AG04450 (cell line): Measurements from ENCODE around the gene SLC4A1. TPM values are rescaled to one million over a fixed set of nuclear protein-coding genes. Genes with fewer than 3 reads are reported as not detected.

ENCODE experiments used
- CTCF ChIA-PET: fragments of 300-600, 350-600 bp; formaldehyde crosslinking; extraction: SDS; loops from one replicate; lab custom pipeline; 2022; ENCODE audit warnings: antibody characterized with exemption, inconsistent platforms; lab: Charles Lee
- POLR2A ChIA-PET: fragments of 350-600 bp; formaldehyde crosslinking; extraction: SDS; loops from one replicate; lab custom pipeline; 2021; ENCODE audit warnings: antibody characterized with exemption, inconsistent platforms; lab: Yijun Ruan, JAX
- DNase-seq: peaks from one replicate; pipeline ENCODE4 v3.0.0-alpha.2; 2011; ENCODE audit warnings: low read depth, low spot score
- H3K27ac ChIP-seq: one replicate; pipeline ENCODE4 v1.5.1; 2012; ENCODE audit warnings: low read depth, low read length, control low read depth
- H3K27me3 ChIP-seq: one replicate; pipeline ENCODE4 v1.6.0; 2012; ENCODE audit warnings: low read length; ENCODE audit not compliant: control insufficient read depth, insufficient read depth
- H3K4me3 ChIP-seq: 2 replicates; pipeline ENCODE4 v1.5.1; 2011; ENCODE audit warnings: mild to moderate bottlenecking, low read depth, low read length, control low read depth
- H3K9me3 ChIP-seq: 2 replicates; pipeline ENCODE4 v1.5.1; 2012; ENCODE audit warnings: low read length; ENCODE audit not compliant: control insufficient read depth, insufficient read depth
- polyA plus RNA-seq: library from polyadenylated mRNA; depleted of rRNA; stranded (reverse); fragments of >200 nt; gene quantifications from 2 replicates; pipeline ENCODE4 v1.2.3, GENCODE V29; 2011
- TF ChIP-seq, protein P1 (sequence below): IDR thresholded peaks from 2 replicates; pipeline ENCODE4 v1.5.1; 2011; ENCODE audit warnings: low read depth, low read length, control low read depth, inconsistent platforms

The SLC4A1 gene
- polyA plus RNA-seq, 1 experiment, result not detected

DNA sequence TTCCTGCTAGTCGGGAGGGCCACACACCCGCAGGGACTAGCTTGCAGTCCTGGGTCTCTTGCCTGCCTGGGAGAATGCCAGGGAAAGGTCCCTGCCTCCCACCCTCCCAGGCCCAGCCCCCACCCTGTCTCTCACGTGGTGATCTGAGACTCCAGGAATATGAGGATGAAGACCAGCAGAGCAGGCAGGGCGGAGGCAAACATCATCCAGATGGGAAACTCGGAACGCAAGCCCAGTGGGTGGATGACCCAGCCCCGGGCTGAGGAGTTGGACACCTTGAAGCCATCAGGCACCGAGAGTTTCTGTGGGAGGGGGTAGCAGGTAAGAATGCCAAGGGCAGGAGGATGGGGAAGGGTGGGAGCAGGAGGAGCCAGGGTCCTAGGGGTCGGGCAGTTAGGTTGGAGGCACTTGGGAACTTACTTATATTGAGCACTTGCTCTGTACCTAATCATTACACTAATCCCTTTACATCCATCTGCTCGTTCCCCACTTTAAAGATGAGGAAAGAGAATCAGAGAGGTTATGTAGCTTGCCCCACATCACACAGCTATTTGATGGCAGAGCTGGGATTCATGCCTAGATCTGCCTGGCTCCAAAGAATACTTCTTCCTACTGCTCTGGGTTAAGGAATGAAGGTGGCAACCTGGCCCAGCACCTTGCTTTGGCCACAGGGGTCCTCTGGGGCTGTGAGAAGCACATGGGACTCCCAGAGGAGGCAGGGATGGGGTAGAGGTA lies 13.4 kb downstream of the SLC4A1 start:
- H3K27ac ChIP-seq, result no peak overlapping the region
- H3K27me3 ChIP-seq, result peaks cover 17% of the 10 kb centered on the region
- TF ChIP-seq, protein P1, sequence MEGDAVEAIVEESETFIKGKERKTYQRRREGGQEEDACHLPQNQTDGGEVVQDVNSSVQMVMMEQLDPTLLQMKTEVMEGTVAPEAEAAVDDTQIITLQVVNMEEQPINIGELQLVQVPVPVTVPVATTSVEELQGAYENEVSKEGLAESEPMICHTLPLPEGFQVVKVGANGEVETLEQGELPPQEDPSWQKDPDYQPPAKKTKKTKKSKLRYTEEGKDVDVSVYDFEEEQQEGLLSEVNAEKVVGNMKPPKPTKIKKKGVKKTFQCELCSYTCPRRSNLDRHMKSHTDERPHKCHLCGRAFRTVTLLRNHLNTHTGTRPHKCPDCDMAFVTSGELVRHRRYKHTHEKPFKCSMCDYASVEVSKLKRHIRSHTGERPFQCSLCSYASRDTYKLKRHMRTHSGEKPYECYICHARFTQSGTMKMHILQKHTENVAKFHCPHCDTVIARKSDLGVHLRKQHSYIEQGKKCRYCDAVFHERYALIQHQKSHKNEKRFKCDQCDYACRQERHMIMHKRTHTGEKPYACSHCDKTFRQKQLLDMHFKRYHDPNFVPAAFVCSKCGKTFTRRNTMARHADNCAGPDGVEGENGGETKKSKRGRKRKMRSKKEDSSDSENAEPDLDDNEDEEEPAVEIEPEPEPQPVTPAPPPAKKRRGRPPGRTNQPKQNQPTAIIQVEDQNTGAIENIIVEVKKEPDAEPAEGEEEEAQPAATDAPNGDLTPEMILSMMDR, result no peak
- no peaks in the 10 kb centered on the region; the same call in 1 of the 2 replicates for H3K9me3 ChIP-seq
- POLR2A ChIA-PET, result no interaction called here
- CTCF ChIA-PET, result no interaction called here
- DNase-seq, result no peak
- no peak overlapping the region for H3K4me3 ChIP-seq

DNA sequence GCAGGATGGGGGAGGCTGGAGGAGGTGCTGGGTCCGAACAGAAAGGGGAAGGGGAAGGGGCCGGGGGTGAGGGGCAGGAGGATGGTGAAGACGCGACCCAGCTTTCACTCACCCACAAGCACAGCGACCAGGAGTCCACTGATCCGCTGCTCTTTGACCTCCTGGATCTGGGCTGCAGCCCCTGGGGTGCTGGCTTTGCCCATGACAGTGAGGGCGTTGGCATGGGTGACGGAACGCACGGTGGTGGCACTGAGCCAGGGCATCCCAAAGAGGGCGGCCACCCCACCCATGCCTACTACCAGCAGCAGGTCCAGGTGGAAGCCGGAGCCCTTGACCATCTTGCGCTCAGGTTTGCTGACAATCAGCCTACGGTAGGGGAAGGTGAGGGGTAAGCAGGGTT lies 14.9 kb downstream of the SLC4A1 start:
- Histone ChIP-seq H3K9me3 (no peaks in the 10 kb centered on the region), H3K27me3 (peaks cover 12% of the 10 kb centered on the region), H3K27ac (no peak overlapping the region), H3K4me3 (no peak overlapping the region)
- ChIA-PET CTCF (no interaction called here), POLR2A (no interaction called here)
- DNase-seq, result no peak
- TF ChIP-seq, protein P1, result no peak

DNA sequence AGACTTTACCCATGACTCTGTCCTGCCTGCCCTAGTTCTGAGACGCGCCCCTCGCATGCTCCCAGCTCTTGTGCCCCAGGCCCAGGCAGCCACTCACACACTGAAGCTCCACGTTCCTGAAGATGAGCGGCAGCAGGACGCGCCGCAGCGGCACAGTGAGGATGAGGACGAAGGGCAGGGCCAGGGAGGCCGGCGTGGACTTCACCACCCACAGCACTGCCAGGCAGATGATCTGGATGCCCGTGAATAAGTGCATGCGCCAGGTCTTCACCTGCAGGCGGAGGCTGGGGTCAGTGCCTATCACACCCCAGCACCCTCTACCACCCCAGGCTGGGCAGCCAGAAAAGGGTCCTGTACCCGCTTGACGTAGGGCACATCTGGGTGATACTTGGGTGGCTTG lies 16.9 kb downstream of the SLC4A1 start:
- POLR2A ChIA-PET, result no interaction called here
- CTCF ChIA-PET, result no interaction called here

DNA sequence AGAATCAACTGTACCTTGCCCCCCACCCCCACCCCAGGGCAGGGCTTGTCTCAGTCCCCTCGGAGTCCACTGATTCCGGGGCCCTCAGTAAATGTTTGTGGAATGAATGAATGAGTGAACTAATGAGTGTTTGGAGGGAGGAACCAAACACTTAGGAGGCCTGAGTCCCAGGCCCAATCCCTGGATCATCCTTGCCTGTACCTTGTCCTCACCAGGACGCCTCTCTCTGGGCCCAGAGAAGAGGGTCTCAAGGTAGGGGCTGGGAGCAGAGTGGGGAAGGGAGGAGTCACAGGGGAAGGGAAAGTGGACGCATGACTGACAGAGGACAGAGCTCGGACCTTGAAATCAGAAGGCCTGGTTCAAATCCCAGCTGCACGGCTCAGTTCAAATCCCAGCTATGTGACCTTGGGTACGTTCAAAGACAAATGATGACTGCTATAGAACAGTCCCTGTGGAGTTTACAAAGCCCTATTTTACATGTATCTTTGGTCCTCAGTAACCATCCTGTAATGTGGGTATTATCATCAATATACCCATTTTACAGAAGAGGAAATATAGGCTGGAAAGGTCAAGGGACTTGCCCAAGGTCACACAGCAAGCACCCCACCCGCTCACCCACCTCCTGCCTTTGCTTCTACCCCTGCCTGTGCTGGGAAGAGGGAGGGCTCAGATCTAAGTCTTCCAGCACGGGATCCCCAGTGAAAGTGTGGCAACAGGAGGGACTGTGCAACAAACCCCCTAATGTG lies 18.3 kb downstream of the SLC4A1 start:
- CTCF ChIA-PET, result no interaction called here
- POLR2A ChIA-PET, result no interaction called here
- DNase-seq, result no peak
- Histone ChIP-seq H3K4me3 (no peak overlapping the region), H3K27me3 (peaks cover 4% of the 10 kb centered on the region), H3K9me3 (no peaks in the 10 kb centered on the region), H3K27ac (no peak overlapping the region)
- TF ChIP-seq, protein P1, result no peak

More for the DNA sequence above, 16.9 kb downstream of the SLC4A1 start:
- TF ChIP-seq, protein P1, result no peak
- Histone ChIP-seq H3K27me3 (peaks cover 9% of the 10 kb centered on the region), H3K4me3 (no peak overlapping the region), H3K9me3 (no peaks in the 10 kb centered on the region), H3K27ac (no peak overlapping the region)
- no peak for DNase-seq
